ENCODE data around the gene BRIP1.
A peak's percentile ranks its signal among the peaks of the same experiment; 100 is the strongest.
"Not testable (repeated sequence)": the region's sequence is repeated elsewhere in the genome, so short reads cannot be mapped to it uniquely, and the experiment has no call there.

BRIP1 gene

GRCh38 chr17:61672140-61672539, 191.2 kb downstream of the BRIP1 start:
- no peak for TF ChIP-seq CTCF (conservative IDR thresholded peaks at IDR 0.05; ENCODE audit: control insufficient read depth, insufficient read depth, low read depth, low read length)
- no peak overlapping the region for H3K4me3 ChIP-seq (ENCODE audit: control insufficient read depth, low read depth, low read length)
- DNase-seq (ENCODE audit: low read depth): no peak

DNA sequence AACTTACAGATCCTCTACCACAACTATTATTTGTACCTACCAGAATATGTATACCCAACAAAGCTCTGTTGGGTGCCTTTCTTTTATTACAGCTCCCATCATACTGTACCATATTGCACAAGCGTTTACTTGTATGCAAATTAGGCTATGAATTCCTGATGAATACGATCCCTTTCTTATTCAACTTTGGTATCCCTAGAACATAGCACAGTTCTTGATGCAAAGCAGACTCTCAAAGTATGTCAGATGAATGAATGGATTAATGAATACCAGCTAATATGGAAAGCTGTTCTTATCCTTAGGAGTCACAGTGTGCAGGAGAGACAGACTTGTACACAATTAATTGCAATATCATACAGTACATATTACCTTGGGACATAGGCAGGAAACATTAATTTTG, 192.6 kb downstream of the BRIP1 start:
- DNase-seq (ENCODE audit: low read depth): no peak
- no peak for TF ChIP-seq CTCF (conservative IDR thresholded peaks at IDR 0.05; ENCODE audit: control insufficient read depth, insufficient read depth, low read depth, low read length)
- H3K4me3 ChIP-seq (ENCODE audit: control insufficient read depth, low read depth, low read length): no peak overlapping the region

DNA sequence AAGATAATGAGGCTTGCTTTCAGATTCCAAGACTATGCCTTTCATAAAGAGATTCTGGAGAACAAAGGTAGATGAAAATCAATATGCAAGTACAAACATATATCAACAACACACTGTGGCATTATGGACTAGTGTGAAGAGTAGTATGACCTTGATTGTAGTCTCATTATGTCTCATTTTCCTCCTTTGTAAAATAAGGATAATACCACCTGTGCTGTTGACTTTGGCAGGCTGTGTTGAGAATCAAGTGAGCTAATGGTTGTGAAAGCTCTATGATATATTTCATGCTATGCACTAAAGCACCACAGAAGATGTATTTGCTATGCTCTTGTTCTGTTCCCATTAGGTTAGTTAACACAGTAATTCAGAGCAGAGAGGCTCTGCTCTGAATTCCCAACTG, 193.8 kb downstream of the BRIP1 start:
- no peak for TF ChIP-seq CTCF (conservative IDR thresholded peaks at IDR 0.05; ENCODE audit: control insufficient read depth, insufficient read depth, low read depth, low read length)
- DNase-seq (ENCODE audit: low read depth): no peak
- H3K4me3 ChIP-seq (ENCODE audit: control insufficient read depth, low read depth, low read length): no peak overlapping the region

DNA sequence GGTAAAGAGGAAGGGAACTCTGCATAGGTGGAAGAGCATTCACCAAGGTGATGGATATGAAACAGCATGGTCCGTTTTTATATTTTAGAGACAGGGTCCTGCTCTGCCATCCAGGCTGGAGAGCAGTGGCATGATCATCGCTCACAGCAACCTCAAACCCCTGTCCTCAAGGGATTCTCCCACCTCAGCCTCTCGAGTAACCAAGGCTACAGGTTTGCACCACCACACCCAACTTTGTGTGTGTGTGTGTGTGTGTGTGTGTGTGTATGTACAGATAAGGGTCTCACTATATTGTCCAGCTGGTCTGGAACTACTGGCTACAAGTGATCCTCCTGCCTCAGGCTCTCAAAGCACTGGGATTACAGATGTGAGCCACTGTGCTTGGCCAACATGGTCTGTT, 194.8 kb downstream of the BRIP1 start:
- DNase-seq (ENCODE audit: low read depth): no peak
- H3K4me3 ChIP-seq (ENCODE audit: control insufficient read depth, low read depth, low read length): no peak overlapping the region
- no peak for TF ChIP-seq CTCF (conservative IDR thresholded peaks at IDR 0.05; ENCODE audit: control insufficient read depth, insufficient read depth, low read depth, low read length)

DNA sequence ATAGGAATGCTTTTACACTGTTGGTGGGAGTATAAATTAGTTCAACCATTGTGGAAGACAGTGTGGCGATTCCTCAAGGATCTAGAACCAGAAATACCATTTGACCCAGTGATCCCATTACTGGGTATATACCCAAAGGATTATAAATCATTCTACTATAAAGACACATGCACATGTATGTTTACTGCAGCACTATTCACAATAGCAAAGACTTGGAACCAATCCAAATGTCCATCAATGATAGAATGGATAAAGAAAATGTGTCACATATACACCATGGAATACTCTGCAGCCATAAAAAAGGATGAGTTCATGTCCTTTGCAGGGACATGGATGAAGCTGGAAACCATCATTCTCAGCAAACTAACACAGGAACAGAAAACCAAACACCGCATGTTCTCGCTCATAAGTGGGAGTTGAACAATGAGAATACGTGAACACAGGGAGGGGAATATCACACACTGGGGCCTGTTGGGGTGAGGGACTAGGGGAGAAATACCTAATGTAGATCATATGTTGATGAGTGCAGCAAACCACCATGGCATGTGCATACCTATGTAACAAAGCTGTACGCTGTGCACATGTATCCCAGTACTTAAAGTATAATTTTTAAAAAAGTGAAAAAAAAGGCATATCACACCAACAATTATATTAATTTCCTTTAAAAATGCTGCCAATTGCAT, 196.8 kb downstream of the BRIP1 start:
- H3K4me3 ChIP-seq (ENCODE audit: control insufficient read depth, low read depth, low read length); DNase-seq (ENCODE audit: low read depth): not testable (repeated sequence)

DNA sequence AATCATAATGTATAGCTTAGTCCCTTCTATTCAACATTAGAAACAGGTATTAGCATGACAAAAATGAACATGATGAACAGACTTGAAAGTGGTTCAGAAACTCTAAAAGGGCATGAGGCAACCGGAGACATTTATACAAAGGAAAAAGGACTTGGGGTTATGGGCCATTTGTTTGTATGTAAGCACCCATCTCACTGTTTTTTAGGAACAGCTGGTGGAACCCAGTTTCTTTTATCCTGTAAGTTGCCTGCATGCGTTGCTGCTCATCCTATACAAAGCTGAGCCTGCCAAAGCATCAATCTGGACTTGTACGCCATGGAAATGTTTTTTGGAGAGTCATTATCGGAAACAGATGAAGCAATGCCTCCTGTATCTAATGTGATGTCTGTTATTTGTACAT, 200.0 kb downstream of the BRIP1 start:
- DNase-seq (ENCODE audit: low read depth): no peak
- no peak for TF ChIP-seq CTCF (conservative IDR thresholded peaks at IDR 0.05; ENCODE audit: control insufficient read depth, insufficient read depth, low read depth, low read length)
- H3K4me3 ChIP-seq (ENCODE audit: control insufficient read depth, low read depth, low read length): no peak overlapping the region

GRCh38 chr17:61662741-61663140, 200.6 kb downstream of the BRIP1 start:
- H3K4me3 ChIP-seq (ENCODE audit: control insufficient read depth, low read depth, low read length): no peak overlapping the region
- TF ChIP-seq CTCF (conservative IDR thresholded peaks at IDR 0.05; ENCODE audit: control insufficient read depth, insufficient read depth, low read depth, low read length): no peak
- DNase-seq (ENCODE audit: low read depth): peak; percentile 65

All from fibroblast of mammary gland (primary cell).